22Rv1 (cell line): ENCODE data around the gene DNAJC10.

Experiments used
- ZFX ChIP-seq: fragments of 450-650 bp; IDR thresholded peaks from 2 replicates; pipeline ENCODE4 v1.6.1; 2017; ENCODE audit warnings: antibody characterized with exemption, borderline replicate concordance
- TF ChIP-seq, protein P1 (sequence below): fragments of 450-650 bp; IDR thresholded peaks from 2 replicates; pipeline ENCODE4 v1.5.1; 2017; ENCODE audit warnings: mild to moderate bottlenecking

DNA sequence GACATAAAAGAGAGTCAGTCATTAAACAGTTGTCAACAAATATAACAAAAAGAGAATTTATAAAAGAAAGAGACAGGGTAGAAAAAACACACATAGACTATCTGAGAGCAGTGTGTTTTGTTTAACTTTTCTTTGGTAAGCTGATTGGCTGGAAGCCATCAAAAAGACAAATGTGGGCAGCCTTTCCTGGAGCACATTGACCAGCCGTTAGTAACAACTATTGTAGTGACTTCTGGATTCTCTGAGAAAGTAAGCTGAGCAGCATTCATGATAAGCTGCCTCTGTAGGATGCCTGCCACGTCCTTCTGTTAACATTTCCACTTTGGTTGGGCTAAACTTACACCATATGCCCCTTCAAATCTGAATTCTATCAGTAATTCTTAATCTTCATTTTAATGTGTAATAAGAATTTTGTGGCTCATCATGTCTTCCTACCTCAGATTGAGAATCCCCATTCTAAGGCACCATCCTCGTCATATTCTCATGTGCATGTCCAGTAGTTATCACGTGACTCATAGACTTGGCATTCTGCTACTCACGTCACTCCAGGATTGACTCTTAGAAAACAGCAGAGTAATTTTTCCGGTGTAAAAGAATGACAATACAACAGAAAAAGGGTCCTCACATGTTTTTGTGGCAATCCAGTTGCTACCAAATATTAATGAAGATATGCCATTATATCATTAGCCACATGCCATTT lies 43.4 kb upstream of the DNAJC10 start:
- TF ChIP-seq, protein P1, sequence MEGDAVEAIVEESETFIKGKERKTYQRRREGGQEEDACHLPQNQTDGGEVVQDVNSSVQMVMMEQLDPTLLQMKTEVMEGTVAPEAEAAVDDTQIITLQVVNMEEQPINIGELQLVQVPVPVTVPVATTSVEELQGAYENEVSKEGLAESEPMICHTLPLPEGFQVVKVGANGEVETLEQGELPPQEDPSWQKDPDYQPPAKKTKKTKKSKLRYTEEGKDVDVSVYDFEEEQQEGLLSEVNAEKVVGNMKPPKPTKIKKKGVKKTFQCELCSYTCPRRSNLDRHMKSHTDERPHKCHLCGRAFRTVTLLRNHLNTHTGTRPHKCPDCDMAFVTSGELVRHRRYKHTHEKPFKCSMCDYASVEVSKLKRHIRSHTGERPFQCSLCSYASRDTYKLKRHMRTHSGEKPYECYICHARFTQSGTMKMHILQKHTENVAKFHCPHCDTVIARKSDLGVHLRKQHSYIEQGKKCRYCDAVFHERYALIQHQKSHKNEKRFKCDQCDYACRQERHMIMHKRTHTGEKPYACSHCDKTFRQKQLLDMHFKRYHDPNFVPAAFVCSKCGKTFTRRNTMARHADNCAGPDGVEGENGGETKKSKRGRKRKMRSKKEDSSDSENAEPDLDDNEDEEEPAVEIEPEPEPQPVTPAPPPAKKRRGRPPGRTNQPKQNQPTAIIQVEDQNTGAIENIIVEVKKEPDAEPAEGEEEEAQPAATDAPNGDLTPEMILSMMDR, result no peak
- TF ChIP-seq ZFX, result no peak
